WTC11 (cell line): ENCODE data around the gene DOK1.

Experiments used
- CTCF ChIP-seq: fragments of 200-600 bp; IDR thresholded peaks from 2 replicates; pipeline ENCODE4 v1.8.0; 2022; ENCODE audit warnings: antibody characterized with exemption
- NR1H2 ChIP-seq: sonication (generic); formaldehyde crosslinking; IDR thresholded peaks from 2 replicates; pipeline ENCODE4 v1.9.0; 2021; ENCODE audit warnings: mild to moderate bottlenecking, moderate library complexity, missing genetic modification reagents
- ZNF396 ChIP-seq: fragments of 250-450 bp; sonication (Bioruptor Pico); IDR thresholded peaks from 2 replicates; pipeline ENCODE4 v1.8.0; 2021; ENCODE audit warnings: mild to moderate bottlenecking, moderate library complexity, borderline replicate concordance
- TF ChIP-seq, protein P1 (sequence below): sonication (generic); formaldehyde crosslinking; IDR thresholded peaks from 2 replicates; pipeline ENCODE4 v1.8.0; 2023; ENCODE audit warnings: mild to moderate bottlenecking, missing genetic modification reagents

DNA sequence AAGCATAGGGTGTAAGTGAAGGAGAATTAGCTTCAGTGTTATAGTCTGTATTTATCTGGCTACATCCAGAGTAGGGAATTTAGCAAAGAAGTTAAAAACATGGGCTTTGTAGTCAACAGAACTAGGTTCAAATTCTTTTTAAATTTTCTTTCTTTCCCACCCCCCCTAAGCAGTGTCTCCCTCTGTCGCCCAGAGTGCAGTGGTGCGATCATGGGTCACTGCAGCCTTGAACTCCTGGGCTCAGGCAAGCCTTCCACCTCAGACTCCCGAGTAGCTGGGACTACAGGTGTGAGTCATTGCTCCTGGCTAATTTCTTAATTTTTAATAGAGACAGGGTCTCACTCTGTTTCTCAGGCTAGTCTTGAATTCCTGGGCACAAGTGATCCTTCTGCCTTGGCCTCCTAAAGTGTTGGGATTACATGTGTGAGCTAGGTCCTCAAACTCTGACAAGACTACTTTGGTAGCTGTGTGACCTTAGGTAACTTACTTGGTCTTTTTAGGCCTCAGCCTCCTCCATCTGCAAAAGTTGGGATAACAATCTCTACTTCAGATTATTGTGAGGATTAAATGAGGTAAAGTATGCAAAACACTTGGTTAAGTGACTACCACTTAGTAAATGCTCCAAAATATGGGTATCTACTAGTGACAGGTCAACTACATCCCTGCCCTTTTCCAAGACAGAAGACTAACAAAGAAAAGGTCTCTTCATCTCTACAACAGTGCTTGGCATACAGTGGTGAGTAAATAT lies 17.8 kb downstream of the DOK1 start:
- TF ChIP-seq NR1H2 (no peak), CTCF (peak; percentile 35), ZNF396 (CRISPR knock-in tag) (no peak)
- TF ChIP-seq, protein P1, sequence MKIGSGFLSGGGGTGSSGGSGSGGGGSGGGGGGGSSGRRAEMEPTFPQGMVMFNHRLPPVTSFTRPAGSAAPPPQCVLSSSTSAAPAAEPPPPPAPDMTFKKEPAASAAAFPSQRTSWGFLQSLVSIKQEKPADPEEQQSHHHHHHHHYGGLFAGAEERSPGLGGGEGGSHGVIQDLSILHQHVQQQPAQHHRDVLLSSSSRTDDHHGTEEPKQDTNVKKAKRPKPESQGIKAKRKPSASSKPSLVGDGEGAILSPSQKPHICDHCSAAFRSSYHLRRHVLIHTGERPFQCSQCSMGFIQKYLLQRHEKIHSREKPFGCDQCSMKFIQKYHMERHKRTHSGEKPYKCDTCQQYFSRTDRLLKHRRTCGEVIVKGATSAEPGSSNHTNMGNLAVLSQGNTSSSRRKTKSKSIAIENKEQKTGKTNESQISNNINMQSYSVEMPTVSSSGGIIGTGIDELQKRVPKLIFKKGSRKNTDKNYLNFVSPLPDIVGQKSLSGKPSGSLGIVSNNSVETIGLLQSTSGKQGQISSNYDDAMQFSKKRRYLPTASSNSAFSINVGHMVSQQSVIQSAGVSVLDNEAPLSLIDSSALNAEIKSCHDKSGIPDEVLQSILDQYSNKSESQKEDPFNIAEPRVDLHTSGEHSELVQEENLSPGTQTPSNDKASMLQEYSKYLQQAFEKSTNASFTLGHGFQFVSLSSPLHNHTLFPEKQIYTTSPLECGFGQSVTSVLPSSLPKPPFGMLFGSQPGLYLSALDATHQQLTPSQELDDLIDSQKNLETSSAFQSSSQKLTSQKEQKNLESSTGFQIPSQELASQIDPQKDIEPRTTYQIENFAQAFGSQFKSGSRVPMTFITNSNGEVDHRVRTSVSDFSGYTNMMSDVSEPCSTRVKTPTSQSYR (CRISPR knock-in tag): no peak
